SU-DHL-6 (cell line): ENCODE data around the gene SC5D.

Source experiments
- H2AFZ ChIP-seq: fragments of 200-600 bp; sonication (generic); 2 replicates; pipeline ENCODE4 v1.6.1; 2014; ENCODE audit warnings: low read depth, mild to moderate bottlenecking, moderate library complexity, mixed read lengths, antibody characterized with exemption, low read length; ENCODE audit not compliant: severe bottlenecking
- H3F3A ChIP-seq: fragments of 200-600 bp; shearing (Covaris generic); 2 replicates; pipeline ENCODE4 v1.6.0; 2016; ENCODE audit warnings: antibody characterized with exemption, mild to moderate bottlenecking; ENCODE audit not compliant: insufficient read depth
- H3K27ac ChIP-seq: fragments of 200-600 bp; sonication (generic); 2 replicates; pipeline ENCODE4 v1.5.1; 2016; ENCODE audit warnings: low read depth, mild to moderate bottlenecking, low read length, moderate library complexity, mixed read lengths
- H3K27me3 ChIP-seq: fragments of 200-600 bp; sonication (generic), shearing (Covaris generic); 2 replicates; pipeline ENCODE4 v1.6.0; 2014; ENCODE audit warnings: mild to moderate bottlenecking, low read length
- H3K36me3 ChIP-seq: fragments of 200-600 bp; sonication (generic); 2 replicates; pipeline ENCODE4 v1.6.1; 2014; ENCODE audit warnings: mild to moderate bottlenecking, low read length, mixed read lengths
- H3K4me2 ChIP-seq: fragments of 300-600, 200-600 bp; shearing (Covaris generic), sonication (generic); 2 replicates; pipeline ENCODE4 v1.6.0; 2014; ENCODE audit warnings: low read length, low read depth, mild to moderate bottlenecking; ENCODE audit not compliant: poor library complexity, severe bottlenecking
- H3K4me3 ChIP-seq: fragments of 200-600 bp; sonication (generic); 2 replicates; pipeline ENCODE4 v1.5.1; 2014; ENCODE audit warnings: antibody characterized with exemption, low read length, mild to moderate bottlenecking, mixed read lengths; ENCODE audit not compliant: insufficient read depth, poor library complexity, severe bottlenecking
- H3K79me2 ChIP-seq: fragments of 200-600 bp; sonication (generic); 2 replicates; pipeline ENCODE4 v1.6.1; 2014; ENCODE audit warnings: mild to moderate bottlenecking, low read length, moderate library complexity; ENCODE audit not compliant: insufficient read depth
- H3K9ac ChIP-seq: fragments of 200-600 bp; sonication (generic); 2 replicates; pipeline ENCODE4 v1.7.0; 2014; ENCODE audit warnings: mild to moderate bottlenecking, low read length
- H3K9me2 ChIP-seq: fragments of 200-600 bp; sonication (generic); replicated peaks from 2 replicates; pipeline ENCODE4 v1.6.1; 2014; ENCODE audit warnings: low read length; ENCODE audit not compliant: insufficient read depth
- H3K9me3 ChIP-seq: fragments of 200-600 bp; sonication (generic); 2 replicates; pipeline ENCODE4 v1.6.1; 2014; ENCODE audit warnings: low read length, mixed read lengths; ENCODE audit not compliant: insufficient read depth
- H4K20me1 ChIP-seq: fragments of 200-600 bp; sonication (generic); 2 replicates; pipeline ENCODE4 v1.6.1; 2014; ENCODE audit warnings: low read depth, mild to moderate bottlenecking, antibody characterized with exemption, low read length, moderate library complexity, mixed read lengths
- EZH2phosphoT487 ChIP-seq: fragments of 200-600 bp; sonication (generic), shearing (Covaris generic); conservative IDR thresholded peaks from 2 replicates; pipeline ENCODE4 v1.6.1; 2018; ENCODE audit warnings: mild to moderate bottlenecking, antibody characterized with exemption, low read length, moderate library complexity, mixed read lengths
- TF ChIP-seq, protein P1 (sequence below): fragments of 200-600 bp; sonication (generic); IDR thresholded peaks from one replicate; pipeline ENCODE4 v1.5.1; 2017; ENCODE audit warnings: antibody characterized with exemption, mild to moderate bottlenecking, low read length, moderate library complexity; ENCODE audit not compliant: insufficient read depth, poor library complexity, severe bottlenecking

SC5D gene

DNA sequence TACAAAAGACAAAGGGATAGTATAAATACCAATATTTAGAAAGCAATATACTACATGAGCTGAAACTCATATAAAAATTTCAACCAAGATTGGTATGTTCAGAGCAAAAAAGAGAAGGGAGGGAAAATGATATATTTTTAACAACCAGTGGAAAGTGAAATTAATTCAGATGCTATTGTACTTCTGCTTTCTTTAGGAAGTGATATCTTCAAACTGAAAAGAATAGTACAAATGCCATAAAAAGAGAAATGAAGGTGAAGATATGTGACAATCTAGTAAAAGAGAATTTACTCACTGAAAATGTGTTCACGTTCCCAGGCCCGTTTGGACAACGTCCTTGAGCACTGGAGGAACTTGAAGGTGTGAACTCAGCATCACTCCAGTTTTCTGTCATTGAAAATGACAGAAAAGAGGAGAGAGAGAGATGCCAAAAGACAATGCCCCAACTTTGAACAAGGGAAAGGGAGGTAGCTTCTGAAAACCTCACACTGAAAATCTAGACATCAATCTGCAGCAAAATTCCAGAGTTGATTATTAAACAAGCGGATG lies 47.5 kb downstream of the SC5D start:
- no peaks in the 10 kb centered on the region for H3F3A ChIP-seq
- H3K9me2 ChIP-seq = no peaks in the 10 kb centered on the region
- TF ChIP-seq, protein P1, sequence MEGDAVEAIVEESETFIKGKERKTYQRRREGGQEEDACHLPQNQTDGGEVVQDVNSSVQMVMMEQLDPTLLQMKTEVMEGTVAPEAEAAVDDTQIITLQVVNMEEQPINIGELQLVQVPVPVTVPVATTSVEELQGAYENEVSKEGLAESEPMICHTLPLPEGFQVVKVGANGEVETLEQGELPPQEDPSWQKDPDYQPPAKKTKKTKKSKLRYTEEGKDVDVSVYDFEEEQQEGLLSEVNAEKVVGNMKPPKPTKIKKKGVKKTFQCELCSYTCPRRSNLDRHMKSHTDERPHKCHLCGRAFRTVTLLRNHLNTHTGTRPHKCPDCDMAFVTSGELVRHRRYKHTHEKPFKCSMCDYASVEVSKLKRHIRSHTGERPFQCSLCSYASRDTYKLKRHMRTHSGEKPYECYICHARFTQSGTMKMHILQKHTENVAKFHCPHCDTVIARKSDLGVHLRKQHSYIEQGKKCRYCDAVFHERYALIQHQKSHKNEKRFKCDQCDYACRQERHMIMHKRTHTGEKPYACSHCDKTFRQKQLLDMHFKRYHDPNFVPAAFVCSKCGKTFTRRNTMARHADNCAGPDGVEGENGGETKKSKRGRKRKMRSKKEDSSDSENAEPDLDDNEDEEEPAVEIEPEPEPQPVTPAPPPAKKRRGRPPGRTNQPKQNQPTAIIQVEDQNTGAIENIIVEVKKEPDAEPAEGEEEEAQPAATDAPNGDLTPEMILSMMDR = no peak
- no peak for TF ChIP-seq EZH2phosphoT487
- H3K36me3 ChIP-seq = no peaks in the 10 kb centered on the region
- H2AFZ ChIP-seq = no peak overlapping the region
- no peaks in the 10 kb centered on the region for H3K79me2 ChIP-seq
- no peak overlapping the region for H3K27ac ChIP-seq
- H3K4me3 ChIP-seq = no peak overlapping the region
- H4K20me1 ChIP-seq = no peaks in the 10 kb centered on the region
- no peaks in the 10 kb centered on the region for H3K27me3 ChIP-seq
- H3K9ac ChIP-seq = no peak overlapping the region
- H3K9me3 ChIP-seq = no peaks in the 10 kb centered on the region
- H3K4me2 ChIP-seq = peak overlapping the region; percentile 1

DNA sequence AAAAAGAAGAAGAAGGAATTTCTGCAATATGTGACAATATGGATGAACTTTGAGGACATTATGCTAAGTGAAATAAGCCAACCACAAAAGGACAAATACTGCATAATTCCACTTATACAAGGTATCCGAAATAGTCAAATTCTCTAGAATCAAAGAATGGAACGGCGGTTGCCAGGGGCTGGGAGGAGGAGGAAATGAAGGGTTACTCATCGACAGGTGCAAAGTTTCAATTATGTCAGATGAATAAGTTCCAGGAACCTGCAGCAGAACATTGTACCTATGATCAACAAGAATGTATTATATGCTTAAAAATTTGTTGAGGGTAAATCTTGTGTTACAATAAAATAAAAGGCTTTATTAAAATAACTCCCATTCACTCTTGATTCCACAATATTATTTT lies 49.0 kb downstream of the SC5D start:
- H3K27ac ChIP-seq = no peak overlapping the region

DNA sequence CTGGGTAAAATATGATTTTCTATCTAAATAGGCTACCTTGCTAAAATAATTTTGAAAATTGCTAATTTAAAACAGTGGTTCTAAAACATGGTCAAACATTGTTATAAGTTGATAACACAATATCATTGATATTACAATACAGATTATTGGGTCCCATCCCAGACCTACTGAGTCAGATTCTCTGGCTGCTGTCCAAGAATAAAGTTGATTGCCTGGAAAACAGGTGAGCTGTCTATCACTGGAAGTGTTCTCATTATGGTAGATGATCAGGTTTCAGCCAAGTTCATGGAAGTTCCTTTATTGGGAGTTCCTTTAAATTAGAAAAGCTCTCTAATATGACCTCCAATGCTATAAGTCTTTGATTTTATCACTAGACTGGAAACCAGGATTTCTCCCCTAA lies 52.3 kb downstream of the SC5D start:
- no peaks in the 10 kb centered on the region for H3K9me3 ChIP-seq
- H3K27me3 ChIP-seq = no peaks in the 10 kb centered on the region
- no peaks in the 10 kb centered on the region for H3K9me2 ChIP-seq
- no peak overlapping the region for H3K4me2 ChIP-seq
- no peaks in the 10 kb centered on the region for H3K79me2 ChIP-seq
- H3K4me3 ChIP-seq = no peak overlapping the region
- H3F3A ChIP-seq = no peaks in the 10 kb centered on the region
- no peak for TF ChIP-seq EZH2phosphoT487
- no peak overlapping the region for H3K9ac ChIP-seq
- H4K20me1 ChIP-seq = no peaks in the 10 kb centered on the region
- no peak overlapping the region for H2AFZ ChIP-seq
- no peak overlapping the region for H3K27ac ChIP-seq
- H3K36me3 ChIP-seq = no peaks in the 10 kb centered on the region

More for the DNA sequence above, 49.0 kb downstream of the SC5D start:
- H3K9ac ChIP-seq = no peak overlapping the region
- no peak overlapping the region for H2AFZ ChIP-seq
- H3K9me3 ChIP-seq = no peaks in the 10 kb centered on the region
- H4K20me1 ChIP-seq = no peaks in the 10 kb centered on the region
- no peaks in the 10 kb centered on the region for H3K79me2 ChIP-seq
- no peak overlapping the region for H3K4me2 ChIP-seq
- TF ChIP-seq, protein P1 = no peak
- TF ChIP-seq EZH2phosphoT487 = no peak
- no peaks in the 10 kb centered on the region for H3F3A ChIP-seq
- H3K4me3 ChIP-seq = no peak overlapping the region
- no peaks in the 10 kb centered on the region for H3K36me3 ChIP-seq
- H3K27me3 ChIP-seq = no peaks in the 10 kb centered on the region
- H3K9me2 ChIP-seq = no peaks in the 10 kb centered on the region

DNA sequence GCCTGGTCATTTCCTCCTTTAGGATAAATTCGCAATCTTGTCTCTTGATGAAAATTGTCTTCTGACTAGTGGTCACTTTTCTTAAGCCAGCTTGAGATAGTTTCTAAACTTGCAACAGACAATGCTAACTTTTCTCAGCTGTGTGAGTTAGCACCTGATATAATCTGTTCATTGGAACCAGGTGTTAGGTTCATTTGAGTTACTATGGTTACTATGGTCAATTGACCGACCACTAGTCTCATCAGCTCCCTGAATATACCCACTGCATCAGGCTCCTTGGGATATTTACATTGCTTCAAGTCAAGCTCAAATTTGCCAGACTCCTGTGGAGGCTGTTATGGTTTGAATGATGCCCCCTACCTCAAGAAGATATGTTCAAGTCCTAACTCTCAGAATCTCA lies 54.5 kb downstream of the SC5D start:
- no peaks in the 10 kb centered on the region for H3K9me3 ChIP-seq
- H4K20me1 ChIP-seq = no peaks in the 10 kb centered on the region
- TF ChIP-seq EZH2phosphoT487 = no peak
- TF ChIP-seq, protein P1 = no peak

More for the DNA sequence above, 54.5 kb downstream of the SC5D start:
- Histone ChIP-seq H3K4me2 (no peak overlapping the region), H3F3A (no peaks in the 10 kb centered on the region), H3K27me3 (no peaks in the 10 kb centered on the region), H3K4me3 (no peak overlapping the region), H3K79me2 (no peaks in the 10 kb centered on the region), H3K27ac (no peak overlapping the region), H3K9me2 (no peaks in the 10 kb centered on the region), H3K36me3 (no peaks in the 10 kb centered on the region), H3K9ac (no peak overlapping the region), H2AFZ (no peak overlapping the region)
